Kidney tubule cell (primary cell): ENCODE measurements around the gene ZBTB16.

Source experiments
- DNase-seq: peaks from one replicate; pipeline ENCODE4 v3.0.0-alpha.2; 2018; ENCODE audit warnings: low spot score

ZBTB16 gene

GRCh38 chr11:114244726-114245394, 185.3 kb downstream of the ZBTB16 start:
- DNase-seq: no peak

GRCh38 chr11:114246321-114247069, 187.0 kb downstream of the ZBTB16 start:
- DNase-seq: no peak

GRCh38 chr11:114247070-114247789, 187.7 kb downstream of the ZBTB16 start:
- DNase-seq: no peak

GRCh38 chr11:114250180-114250579, 190.7 kb downstream of the ZBTB16 start:
- no peak for DNase-seq

GRCh38 chr11:114250993-114251814, 191.7 kb downstream of the ZBTB16 start:
- no peak for DNase-seq

GRCh38 chr11:114251815-114252337, 192.4 kb downstream of the ZBTB16 start:
- DNase-seq: no peak

GRCh38 chr11:114252767-114253166, 193.3 kb downstream of the ZBTB16 start:
- no peak for DNase-seq

- no peak for DNase-seq
Measured at GRCh38 chr11:114253771-114254170, 194.3 kb downstream of the ZBTB16 start.

GRCh38 chr11:114254571-114255146, 195.1 kb downstream of the ZBTB16 start:
- no peak for DNase-seq

GRCh38 chr11:114255289-114255688, 195.8 kb downstream of the ZBTB16 start:
- no peak for DNase-seq

GRCh38 chr11:114256176-114256966, 196.9 kb downstream of the ZBTB16 start:
- DNase-seq: no peak

- no peak for DNase-seq
Measured at GRCh38 chr11:114256967-114257286, 197.4 kb downstream of the ZBTB16 start.

- peak; percentile 20 for DNase-seq
Measured at GRCh38 chr11:114257621-114258558, 198.4 kb downstream of the ZBTB16 start.

GRCh38 chr11:114258696-114259095, 199.2 kb downstream of the ZBTB16 start:
- no peak for DNase-seq

GRCh38 chr11:114259124-114259526, 199.6 kb downstream of the ZBTB16 start:
- DNase-seq: no peak

GRCh38 chr11:114259551-114259983, 200.1 kb downstream of the ZBTB16 start:
- no peak for DNase-seq

- DNase-seq: no peak
Measured at GRCh38 chr11:114260077-114260476, 200.6 kb downstream of the ZBTB16 start.

GRCh38 chr11:114260483-114260882, 201.0 kb downstream of the ZBTB16 start:
- DNase-seq: no peak

- no peak for DNase-seq
Measured at GRCh38 chr11:114261791-114262190, 202.3 kb downstream of the ZBTB16 start.
